ENCODE data around the gene TF.

DNA sequence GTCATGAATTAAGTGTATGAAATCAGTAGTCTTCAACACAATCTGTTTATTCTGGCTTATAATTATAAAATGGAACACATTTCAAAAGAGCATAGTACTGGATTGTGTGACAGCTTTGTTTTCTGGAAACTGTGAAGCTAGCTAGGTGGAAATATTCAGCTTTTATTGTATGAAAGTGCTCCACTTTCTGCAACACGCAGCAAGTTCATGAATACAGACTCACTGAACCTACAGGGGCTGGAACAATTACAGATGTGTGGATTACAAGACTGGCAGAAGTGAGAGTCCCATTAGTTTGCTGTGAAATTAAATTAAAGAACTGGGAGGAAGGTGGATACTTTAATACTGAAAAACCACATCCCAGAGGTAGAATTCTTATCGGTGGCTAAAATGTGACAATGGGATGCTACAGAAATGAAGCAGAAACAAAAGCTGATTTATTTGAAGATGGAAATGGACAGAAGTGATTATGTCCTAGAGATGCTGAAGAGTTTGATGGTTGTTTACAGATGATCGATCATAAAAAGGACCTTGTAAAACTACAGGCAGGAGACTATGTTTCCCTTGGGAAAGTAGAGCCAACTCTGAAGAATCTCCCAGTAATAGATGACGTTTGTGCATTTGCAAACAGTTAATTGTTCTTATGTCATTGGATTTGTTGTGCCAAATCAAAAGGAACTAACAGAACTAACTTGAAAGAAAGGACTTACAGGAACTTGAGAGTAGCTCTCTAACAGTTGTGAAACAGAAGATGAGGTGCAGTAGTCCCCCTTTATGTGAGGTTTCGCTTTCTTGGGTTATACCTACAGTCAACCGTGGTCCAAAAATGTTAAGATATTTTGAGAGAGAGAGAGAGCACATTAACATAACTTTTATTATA lies 15.7 kb downstream of the TF start:
- TF ChIP-seq CTCF (IDR thresholded peaks at IDR 0.05; ENCODE audit: low read length) (no peak), EZH2phosphoT487 (IDR thresholded peaks at IDR 0.05; ENCODE audit: low read length) (no peak), EZH2 (optimal IDR thresholded peaks at IDR 0.05; ENCODE audit: low read depth, low read length) (no peak)
